Esophagus (tissue), 2 donors: ENCODE measurements around the gene CPLANE2. TPM values are rescaled to one million over a fixed set of nuclear protein-coding genes. Genes with fewer than 3 reads are reported as not detected.

Source experiments
- H3K27ac ChIP-seq, 2 donors: one replicate each; pipeline ENCODE4 v1.5.1; 2013; ENCODE audit warnings: low read depth in 2 of 2, mild to moderate bottlenecking in 2 of 2, inconsistent platforms in 1 of 2, low read length in 1 of 2, moderate library complexity in 1 of 2
- H3K27me3 ChIP-seq, 2 donors: one replicate each; pipeline ENCODE4 v1.6.1; 2013; ENCODE audit warnings: low read length in 2 of 2, control low read depth in 1 of 2, mild to moderate bottlenecking in 1 of 2; ENCODE audit not compliant: insufficient read depth in 2 of 2, control insufficient read depth in 1 of 2
- H3K36me3 ChIP-seq, 2 donors: one replicate each; pipeline ENCODE4 v1.6.1; 2013; ENCODE audit warnings: low read length in 1 of 2; ENCODE audit not compliant: control insufficient read depth in 2 of 2, insufficient read depth in 2 of 2
- H3K4me1 ChIP-seq, 2 donors: one replicate each; pipeline ENCODE4 v1.6.1; 2013; ENCODE audit warnings: low read length in 1 of 2; ENCODE audit not compliant: control insufficient read depth in 2 of 2, insufficient read depth in 2 of 2
- H3K4me3 ChIP-seq, 2 donors: one replicate each; pipeline ENCODE4 v1.5.1; 2013; ENCODE audit warnings: low read length in 2 of 2, mild to moderate bottlenecking in 2 of 2, low read depth in 1 of 2, moderate library complexity in 1 of 2
- H3K9me3 ChIP-seq, 2 donors: one replicate each; pipeline ENCODE4 v1.6.1; 2013; ENCODE audit warnings: mild to moderate bottlenecking in 2 of 2, low read depth in 1 of 2, low read length in 1 of 2, moderate library complexity in 1 of 2; ENCODE audit not compliant: control insufficient read depth in 2 of 2, insufficient read depth in 1 of 2
- WGBS, 2 donors: extraction: QIAGEN DNeasy Blood & Tissue Kit; methylation state at CpG; one replicate each; pipeline ENCODE4 v1.1.7; 2013; 5-methylcytosine and 5-hydroxymethylcytosine counted together
- polyA plus RNA-seq, 2 donors: library from polyadenylated mRNA; stranded (reverse); fragments of 200-250 nt; gene quantifications; one replicate each; pipeline ENCODE4 v1.2.3, GENCODE V29; 2013
- donor health status: healthy with polysubstance abuse.
- donor health status: Bipolar disorder and iron deficiency.

Gene CPLANE2
- polyA plus RNA-seq, 2 donors: 3.2 to 4.1 TPM

DNA sequence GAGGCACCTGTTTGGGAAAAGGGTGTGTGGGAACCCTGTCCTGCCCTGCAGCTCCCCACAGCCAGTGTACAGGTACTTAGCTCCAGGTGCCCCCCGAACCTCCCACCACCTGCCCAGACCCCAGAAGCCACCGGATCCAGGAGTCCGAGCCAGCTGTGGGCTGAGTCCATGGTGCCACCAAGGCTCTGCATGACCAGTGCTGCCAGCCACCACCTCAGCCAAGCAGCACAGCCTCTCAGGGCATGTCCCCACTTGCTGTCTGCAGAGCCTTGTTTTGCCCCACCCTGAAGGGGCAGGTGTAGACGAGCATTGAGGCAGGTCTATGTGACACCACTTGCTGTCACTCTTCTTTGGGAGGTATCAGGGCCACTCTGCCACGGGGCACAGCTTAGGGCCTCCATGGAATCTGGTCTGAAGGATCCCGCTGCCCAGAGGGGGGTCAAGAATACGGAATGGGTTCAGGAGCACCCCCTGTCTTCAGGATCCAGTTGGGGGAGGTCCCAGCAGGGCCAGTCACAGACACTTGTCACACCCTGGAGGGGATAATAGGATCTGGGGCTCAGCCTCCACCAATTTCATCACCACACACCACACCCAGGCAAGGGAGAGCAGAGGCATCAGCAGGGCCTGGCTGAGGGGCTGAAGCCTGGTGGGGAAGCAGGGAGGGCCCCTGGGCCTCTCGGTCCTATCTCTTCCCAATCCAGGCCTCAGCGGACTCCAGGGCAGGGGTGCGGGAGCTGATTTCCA lies 52.3 kb downstream of the CPLANE2 start:
- Histone ChIP-seq H3K4me3 (peak overlapping the region; percentile 34 to 40), H3K9me3 (no peaks in the 10 kb centered on the region), H3K4me1 (peaks cover 12 to 32% of the 10 kb centered on the region in 2 donors), H3K36me3 (no peaks in the 10 kb centered on the region), H3K27me3 (no peaks in the 10 kb centered on the region), H3K27ac (peak overlapping the region; percentile 95 to 99)
- WGBS, 2 donors: 57 to 67% methylated on average over 10 of the region's 10 CpGs

DNA sequence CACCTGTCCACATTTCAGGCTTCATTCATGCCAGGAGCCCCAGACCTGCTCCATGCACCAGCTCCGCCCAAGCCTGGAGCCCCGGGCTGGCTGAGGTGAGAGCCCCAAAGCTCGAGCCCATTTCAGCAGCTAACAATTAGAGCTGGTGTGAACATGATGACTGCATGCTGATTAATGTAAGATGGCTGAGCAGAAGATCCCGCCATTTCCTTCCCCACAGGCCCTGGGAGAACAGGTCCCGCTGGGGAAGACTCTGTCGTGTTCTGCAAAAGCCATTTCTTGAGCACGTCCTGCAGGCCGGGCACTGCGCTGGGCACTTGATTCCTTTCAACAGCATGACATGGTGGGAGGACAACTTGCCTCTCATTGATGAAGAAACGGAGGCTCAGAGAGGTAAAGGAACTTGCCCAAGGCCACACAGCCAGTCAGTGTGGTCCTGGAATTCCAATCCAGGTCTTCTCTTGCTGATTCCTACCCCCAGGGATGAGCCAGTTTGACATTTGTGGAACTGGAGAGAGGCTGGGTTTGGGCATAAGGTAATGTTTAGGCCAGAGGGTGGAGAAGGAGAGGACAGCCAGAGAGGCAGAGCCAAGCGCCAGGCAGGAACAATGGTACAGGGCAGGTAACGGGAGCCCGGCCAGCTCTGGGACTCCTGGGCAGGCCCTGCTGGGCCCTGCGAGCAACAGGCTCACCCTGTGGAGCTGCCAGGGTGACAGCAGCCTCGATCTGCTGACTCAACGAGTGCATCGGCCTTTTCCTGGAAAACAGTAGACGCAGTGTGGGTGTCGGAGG lies 53.0 kb downstream of the CPLANE2 start:
- Histone ChIP-seq H3K9me3 (no peaks in the 10 kb centered on the region), H3K36me3 (no peaks in the 10 kb centered on the region), H3K27ac (peak overlapping the region; percentile 95 to 99), H3K27me3 (no peaks in the 10 kb centered on the region), H3K4me3 (peak overlapping the region; percentile 34 to 40), H3K4me1 (peaks cover 12 to 30% of the 10 kb centered on the region in 2 donors)
- WGBS, 2 donors: 54 to 69% methylated on average over 19 of the region's 19 CpGs

DNA sequence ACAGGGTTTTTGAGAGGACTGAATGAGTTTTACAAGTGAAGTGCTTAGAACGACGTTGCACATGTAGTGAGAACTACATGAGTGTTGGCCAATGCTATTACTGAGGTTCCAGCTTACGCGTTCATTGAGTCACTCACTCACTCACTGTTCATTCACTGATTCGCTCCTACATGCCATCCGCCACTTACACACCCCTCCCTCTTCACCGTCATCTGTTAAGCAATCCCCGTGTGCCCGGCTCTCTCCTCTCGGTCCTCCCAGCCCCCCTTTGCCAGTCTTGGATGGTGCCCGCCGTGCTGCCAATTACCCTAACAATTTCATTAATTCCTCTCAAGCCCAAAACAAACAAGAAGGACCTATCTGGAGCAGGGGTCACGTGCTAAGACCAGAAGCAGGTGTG lies 53.8 kb downstream of the CPLANE2 start:
- Histone ChIP-seq H3K9me3 (no peaks in the 10 kb centered on the region), H3K27ac (peak overlapping the region; percentile 95 to 99), H3K36me3 (no peaks in the 10 kb centered on the region), H3K4me1 (peaks cover 12 to 30% of the 10 kb centered on the region in 2 donors), H3K27me3 (no peaks in the 10 kb centered on the region), H3K4me3 (peak overlapping the region; percentile 34 to 40)
- WGBS, 2 donors: 39 to 57% methylated on average over 13 of the region's 13 CpGs

DNA sequence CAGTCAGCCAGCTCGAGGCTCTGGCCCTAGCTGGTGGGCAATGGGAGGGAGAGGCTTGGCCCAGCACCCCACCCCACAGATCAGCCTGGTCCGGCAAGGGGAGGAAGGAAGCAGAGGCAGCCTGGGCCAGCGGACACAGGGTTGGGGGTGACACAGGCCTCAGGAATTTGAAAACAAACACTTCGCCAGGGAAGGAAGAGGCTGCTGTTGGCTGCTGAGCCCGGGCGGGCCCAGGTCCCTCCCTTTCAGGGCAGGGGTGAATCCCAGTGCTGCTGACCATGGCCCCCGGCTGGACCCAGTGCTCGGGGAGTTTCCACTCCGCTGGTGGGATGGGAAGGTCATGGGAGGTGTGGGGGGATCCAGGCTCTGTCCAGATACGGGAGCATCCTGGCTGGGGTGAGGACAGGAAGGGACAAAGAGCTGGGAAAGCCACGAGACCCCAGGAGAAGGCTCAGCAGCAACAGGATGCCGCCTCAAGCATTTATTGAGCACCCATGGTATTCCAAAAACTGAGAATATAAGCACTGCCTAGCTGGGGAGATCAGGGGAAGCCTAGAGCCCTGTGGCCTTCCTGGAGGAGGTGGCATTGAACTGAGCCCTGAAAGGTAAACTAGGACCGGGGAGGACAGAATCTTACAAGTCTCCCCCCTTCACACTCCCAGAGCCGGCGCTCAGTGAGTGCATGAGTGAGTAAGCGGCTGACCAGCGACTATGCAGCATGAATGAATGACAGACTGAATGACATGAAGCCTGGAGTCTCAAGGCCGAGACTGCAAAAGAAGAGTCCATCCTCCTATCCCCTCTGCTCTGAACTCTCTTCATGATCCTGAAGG lies 54.9 kb downstream of the CPLANE2 start:
- H3K27me3 ChIP-seq: no peaks in the 10 kb centered on the region
- WGBS, 2 donors: 44 to 52% methylated on average over 18 of the region's 18 CpGs
- peak overlapping the region in 1 of 2 donors; percentile 20 for H3K4me3 ChIP-seq
- H3K36me3 ChIP-seq: no peaks in the 10 kb centered on the region
- peaks cover 17 to 37% of the 10 kb centered on the region in 2 donors for H3K4me1 ChIP-seq
- H3K9me3 ChIP-seq: no peaks in the 10 kb centered on the region
- peak overlapping the region; percentile 92 to 95 for H3K27ac ChIP-seq

Other genes starting within 250 kb of the CPLANE2 start
- gene SRARP, start 232.9 kb downstream of the CPLANE2 start, polyA plus RNA-seq: not detected
- gene HSPB7, start 219.1 kb downstream of the CPLANE2 start, polyA plus RNA-seq: 10 to 100 TPM in 1 of 2 donors, 1 to 10 TPM in 1; 6.6 to 21.7 TPM
- gene CLCNKA, start 215.1 kb downstream of the CPLANE2 start, polyA plus RNA-seq: under 1 TPM; 0.04 to 0.06 TPM
- gene CLCNKB, start 193.4 kb downstream of the CPLANE2 start, polyA plus RNA-seq: under 1 TPM in 1 of 2 donors, not detected in 1; 0.06 TPM
- under 1 TPM; 0.38 to 0.45 TPM for gene FAM131C, start 163.5 kb downstream of the CPLANE2 start, polyA plus RNA-seq
- 100 to 1,000 TPM; 111 to 133 TPM for gene EPHA2, start 81.1 kb downstream of the CPLANE2 start, polyA plus RNA-seq
- gene ARHGEF19, start 24.5 kb downstream of the CPLANE2 start, polyA plus RNA-seq: 10 to 100 TPM; 20.1 to 31.1 TPM
- 10 to 100 TPM; 11.6 to 12.4 TPM for gene FBXO42, start 115.3 kb upstream of the CPLANE2 start, polyA plus RNA-seq
- gene SZRD1, start 130.1 kb upstream of the CPLANE2 start, polyA plus RNA-seq: 10 to 100 TPM; 48.5 to 69.6 TPM
- gene SPATA21, start 200.2 kb upstream of the CPLANE2 start, polyA plus RNA-seq: under 1 TPM; 0.08 to 0.13 TPM
- 10 to 100 TPM; 26.3 to 32.5 TPM for gene NECAP2, start 203.5 kb upstream of the CPLANE2 start, polyA plus RNA-seq